HG03432 (cell line): ENCODE results near the gene HABP4.

Experiments used
- ATAC-seq: cut with Tn5 transposase; IDR thresholded peaks from one replicate; pipeline ENCODE4 v1.9.1; 2021; ENCODE audit warnings: mild to moderate bottlenecking, moderate library complexity; ENCODE audit not compliant: unreplicated experiment

The HABP4 gene

GRCh38 chr9:96476013-96476412, 26.0 kb downstream of the HABP4 start:
- no peak for ATAC-seq

DNA sequence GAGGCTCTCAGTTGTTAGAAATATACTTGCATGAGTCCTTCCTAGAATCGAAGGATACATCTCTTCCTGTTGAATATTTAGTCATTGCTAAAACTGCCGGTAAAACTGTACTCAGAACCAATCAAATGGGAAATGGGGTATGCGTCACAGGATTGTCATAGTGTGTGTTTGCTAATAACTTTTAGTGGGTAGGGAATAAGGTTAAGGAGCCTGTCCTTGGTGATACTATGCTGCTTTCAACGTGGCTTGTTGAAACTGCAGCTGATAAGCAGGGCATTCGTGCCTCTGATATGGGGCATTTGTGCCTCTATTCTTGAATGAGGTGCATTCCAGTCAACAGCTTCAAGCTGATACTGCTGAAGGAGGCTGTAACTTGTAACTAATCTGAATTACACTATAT, 26.6 kb downstream of the HABP4 start:
- no peak for ATAC-seq

DNA sequence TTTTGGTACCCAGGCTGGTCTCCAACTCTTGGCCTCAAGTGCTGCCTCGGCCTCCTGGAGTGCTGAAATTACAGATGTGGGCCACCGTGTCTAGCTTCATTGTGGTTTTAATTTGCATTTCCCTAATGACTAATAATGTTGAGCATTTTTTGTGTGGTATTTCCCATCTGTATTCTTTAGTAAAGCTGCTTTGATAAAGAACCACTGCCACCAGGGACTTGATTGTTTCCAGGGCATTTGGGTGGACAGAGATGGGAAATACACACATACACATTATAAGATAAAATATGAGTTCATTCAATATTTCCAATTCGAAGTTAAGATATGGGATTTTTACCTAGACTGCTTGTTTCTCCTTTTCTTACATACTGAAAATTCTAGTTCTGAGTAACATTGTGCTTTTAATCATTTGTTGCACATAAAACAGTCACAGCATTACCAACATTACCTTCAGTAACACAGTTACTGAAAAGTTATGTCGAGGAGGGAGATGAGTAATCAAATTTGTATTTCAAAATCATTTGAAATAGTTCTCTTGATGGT, 28.9 kb downstream of the HABP4 start:
- ATAC-seq, result peak; percentile 82

GRCh38 chr9:96480736-96481135, 30.8 kb downstream of the HABP4 start:
- ATAC-seq, result no peak

- ATAC-seq, result no peak
Observed at GRCh38 chr9:96482476-96482875, 32.5 kb downstream of the HABP4 start.

DNA sequence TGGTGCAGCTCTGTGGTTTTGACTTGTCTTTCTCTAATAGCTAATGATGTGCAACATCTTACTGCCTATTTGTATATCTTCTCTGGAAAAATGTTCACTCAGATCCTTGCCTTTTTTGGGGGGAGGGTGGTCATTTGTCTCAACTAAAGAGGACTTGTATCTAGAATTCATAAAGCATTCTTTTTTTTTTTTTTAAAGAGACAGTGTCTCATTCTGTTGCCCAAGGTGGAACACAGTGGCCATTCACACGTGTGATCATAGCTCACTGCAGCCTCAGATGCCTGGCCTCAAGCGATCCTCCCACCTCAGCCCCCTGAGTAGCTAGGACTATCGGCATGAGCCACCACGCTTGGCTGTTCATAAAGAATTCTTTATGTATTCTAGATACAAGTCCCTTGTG, 33.2 kb downstream of the HABP4 start:
- ATAC-seq, result no peak

DNA sequence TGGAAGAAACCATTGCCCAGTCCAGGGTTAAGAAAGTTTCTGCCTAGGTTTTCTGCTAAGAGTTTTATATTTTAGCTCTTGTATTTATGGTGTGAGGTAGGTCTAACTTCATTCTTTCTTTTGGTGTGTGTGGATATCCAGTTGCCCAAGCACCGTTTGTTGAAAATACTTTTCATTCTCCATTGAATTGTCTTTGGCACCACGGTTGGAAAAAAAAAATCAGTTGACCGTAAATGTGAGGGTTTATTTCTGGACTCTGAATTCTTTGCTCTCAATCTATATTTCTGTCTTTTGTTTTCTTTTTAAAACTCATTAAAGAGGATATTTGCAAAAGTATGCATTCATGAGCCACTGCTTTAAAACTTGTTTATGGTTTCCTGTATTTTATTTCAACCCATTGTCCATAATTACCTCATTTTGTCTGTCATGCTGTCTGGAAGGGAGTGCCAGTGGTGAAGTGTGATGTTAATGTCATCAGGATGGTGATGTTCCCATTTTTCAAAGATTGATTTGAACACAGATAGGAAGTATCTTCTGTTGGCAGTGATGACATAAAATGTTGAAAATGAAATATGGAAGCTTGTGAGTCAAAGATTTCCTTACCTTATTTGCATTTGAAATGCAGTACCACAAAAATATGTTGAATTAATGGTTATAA, 33.9 kb downstream of the HABP4 start:
- ATAC-seq, result no peak

GRCh38 chr9:96484521-96484931, 34.6 kb downstream of the HABP4 start:
- ATAC-seq, result peak; percentile 94

DNA sequence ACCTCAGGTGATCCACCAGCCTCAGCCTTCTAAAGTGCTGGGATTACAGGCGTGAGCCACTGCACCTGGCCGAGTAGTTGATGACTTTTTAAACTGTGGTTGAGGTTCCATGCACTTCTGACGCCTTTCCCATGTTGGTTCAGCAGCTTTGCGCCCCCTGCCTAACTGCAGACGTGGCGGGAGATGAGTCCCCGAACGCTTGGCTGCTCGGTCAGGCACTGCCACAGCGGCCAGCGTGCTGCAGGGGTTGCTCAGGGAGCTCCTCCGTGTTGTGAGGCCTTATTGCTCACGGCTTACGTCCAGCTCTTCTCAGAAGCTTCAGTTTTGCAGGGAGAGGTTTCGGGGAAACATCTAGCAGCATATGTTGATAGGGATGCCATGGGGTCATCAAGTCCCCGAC, 35.3 kb downstream of the HABP4 start:
- no peak for ATAC-seq

DNA sequence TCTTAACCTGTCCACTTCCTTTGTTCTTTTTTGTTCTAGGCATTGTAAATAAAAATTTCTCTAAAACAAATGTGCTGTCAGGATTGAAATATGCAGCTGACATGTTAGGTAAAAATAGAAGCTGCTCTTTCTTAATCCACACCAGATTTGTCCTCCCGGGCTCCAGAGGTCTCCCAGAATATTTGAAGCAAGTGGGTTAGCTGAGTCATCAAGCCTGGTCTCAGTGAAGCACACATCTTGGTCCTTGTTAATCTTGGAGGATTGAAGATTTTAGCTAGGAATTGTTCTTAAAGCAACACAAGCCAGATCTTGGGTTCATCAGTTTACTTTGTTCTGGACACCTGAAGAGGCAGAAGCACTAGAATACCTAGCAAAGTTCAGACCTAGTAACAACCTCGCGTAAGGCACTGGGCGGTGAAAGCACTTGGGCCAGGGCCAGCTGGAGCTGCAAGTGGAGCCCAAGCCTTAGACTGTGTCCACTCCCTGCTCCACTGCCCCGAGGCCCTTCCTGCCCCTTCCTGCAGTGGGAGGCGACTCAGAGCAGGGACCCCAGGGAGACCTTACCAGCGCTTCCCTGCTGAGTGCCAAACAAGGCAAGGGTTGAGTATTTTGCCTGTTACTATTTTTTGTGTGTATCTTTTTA, 36.5 kb downstream of the HABP4 start:
- no peak for ATAC-seq

GRCh38 chr9:96487029-96487396, 37.0 kb downstream of the HABP4 start:
- no peak for ATAC-seq

DNA sequence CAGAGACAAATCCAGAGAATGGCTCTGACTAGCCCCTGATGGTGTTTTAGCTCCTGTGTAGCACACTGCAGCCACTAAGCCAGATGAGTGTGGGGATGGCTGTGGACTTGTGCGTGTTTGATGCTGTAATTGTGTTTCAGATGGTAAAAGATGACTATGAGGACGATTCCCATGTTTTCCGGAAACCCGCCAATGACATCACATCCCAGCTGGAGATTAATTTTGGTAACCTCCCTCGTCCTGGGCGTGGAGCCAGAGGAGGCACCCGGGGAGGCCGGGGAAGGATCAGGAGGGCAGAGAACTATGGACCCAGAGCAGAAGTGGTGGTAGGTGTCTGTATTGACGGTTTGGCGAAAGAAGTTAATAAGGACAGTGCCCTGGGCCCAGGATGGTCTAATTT, 38.0 kb downstream of the HABP4 start:
- ATAC-seq, result no peak

DNA sequence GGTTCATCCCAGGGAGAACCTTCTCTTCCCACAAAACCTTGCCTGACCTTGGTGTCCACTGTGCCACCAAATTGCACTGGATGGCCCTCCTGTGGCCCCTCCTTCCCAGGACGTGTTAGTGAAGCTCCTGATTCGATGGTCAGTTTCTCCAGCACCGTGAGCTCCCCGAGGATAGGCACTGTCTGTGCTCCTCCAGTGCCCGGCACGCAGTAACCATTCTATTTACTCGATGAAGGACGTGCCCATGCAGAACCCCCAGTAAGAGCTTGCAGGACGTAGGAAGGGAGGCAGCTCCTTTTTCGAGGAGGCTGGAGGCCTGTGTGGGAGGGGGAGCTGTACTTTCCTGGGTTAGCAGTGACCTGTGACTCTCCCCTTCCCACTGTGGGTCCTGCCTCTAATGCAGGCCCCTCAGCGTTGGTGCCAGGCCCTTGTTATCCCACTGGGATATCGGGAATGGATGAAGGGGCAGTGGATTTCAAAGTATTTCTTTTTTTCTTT, 39.6 kb downstream of the HABP4 start:
- ATAC-seq, result no peak

- ATAC-seq, result no peak
Observed at GRCh38 chr9:96490534-96491078, 40.6 kb downstream of the HABP4 start.

GRCh38 chr9:96491079-96491879, 41.3 kb downstream of the HABP4 start:
- no peak for ATAC-seq

- no peak for ATAC-seq
Observed at GRCh38 chr9:96491880-96492525, 42.0 kb downstream of the HABP4 start.

DNA sequence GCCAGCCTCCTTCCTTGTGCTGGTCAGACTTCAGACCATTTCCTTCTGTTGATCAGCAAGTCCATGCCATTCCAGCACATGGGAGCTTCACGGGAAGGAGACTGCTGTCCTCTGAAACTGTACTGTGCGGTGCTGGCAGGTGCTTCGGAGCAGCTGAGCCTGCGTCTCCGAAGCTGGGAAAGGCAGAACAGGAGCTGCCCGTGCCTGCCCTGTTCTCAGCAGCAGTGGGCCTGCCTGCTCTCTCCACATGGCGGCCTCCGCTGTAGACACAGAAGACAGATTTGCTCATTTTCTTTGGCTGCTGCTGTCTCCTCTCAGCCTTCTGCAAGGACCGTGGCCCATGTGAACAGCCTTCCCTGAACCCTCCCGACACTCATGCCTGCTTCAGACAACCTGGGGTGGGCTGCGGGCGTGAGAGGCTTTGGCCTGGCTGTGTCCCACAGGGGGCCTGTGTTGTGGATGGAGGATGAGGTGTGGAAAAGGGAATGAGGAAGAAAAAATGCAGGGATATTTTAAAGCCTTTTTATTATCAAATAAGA, 43.1 kb downstream of the HABP4 start:
- ATAC-seq, result no peak

DNA sequence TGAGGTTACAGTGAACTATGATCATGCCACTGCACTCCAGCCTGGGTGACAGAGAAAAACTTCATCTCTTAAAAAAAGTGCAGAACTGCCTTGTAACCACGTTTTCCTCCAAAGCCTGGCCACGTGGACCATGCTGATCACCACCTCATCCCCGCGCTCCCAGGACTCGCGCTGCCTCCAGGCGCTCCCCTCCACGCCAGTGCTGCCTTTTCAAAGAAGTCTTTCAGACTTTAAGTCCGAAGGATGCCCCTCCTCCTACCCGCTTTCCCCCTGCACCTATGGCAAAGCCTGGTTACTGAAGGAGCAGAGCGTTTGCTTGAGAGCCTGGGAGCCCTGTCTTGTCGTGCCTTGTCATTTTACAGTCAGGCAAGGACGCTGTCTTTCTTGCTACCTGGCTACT, 43.8 kb downstream of the HABP4 start:
- ATAC-seq, result no peak

DNA sequence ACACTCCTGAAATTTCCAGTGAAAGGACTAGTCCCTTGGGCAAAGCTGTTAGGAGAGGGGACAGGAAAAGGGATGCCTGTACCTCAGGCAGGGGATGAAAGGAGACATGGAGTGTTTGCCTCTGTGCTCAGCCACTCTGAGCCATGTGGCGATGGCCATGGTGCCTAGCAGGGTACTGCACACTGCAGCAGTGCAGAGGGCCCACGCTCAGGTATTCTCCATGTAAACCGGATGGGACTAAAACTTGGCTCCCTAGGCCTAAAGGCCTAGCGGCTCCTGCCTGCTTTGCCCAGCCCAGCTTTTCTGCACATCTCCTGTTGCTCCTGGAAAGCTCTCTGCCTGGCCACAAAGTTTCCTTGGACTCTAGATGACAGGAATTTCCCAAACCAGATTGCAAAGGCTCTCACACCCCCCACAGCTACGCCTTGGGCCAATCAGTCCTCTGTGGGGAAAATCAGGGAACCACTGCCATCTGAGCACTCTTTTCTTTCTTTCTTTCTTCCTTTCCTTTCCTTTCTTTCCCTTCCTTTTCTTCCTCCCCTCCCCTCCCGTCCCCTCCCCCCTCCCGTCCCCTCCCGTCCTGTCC, 44.3 kb downstream of the HABP4 start:
- no peak for ATAC-seq

GRCh38 chr9:96495341-96495740, 45.4 kb downstream of the HABP4 start:
- ATAC-seq, result no peak
